ENCODE measurements around the gene TLE1.

- TF ChIP-seq POLR2A (IDR thresholded peaks at IDR 0.05) = no peak
- TF ChIP-seq EP300 (IDR thresholded peaks at IDR 0.05; ENCODE audit: low read depth) = no peak
Measured at GRCh38 chr9:81619353-81620001, 69.9 kb downstream of the TLE1 start.

All from transverse colon (tissue), 1 donor.